Hepatic stellate cell (primary cell): ENCODE data around the gene CHCHD3.

ENCODE experiments used
- DNase-seq: peaks from one replicate; pipeline ENCODE4 v3.0.0; 2011; ENCODE audit warnings: low spot score

The CHCHD3 gene

GRCh38 chr7:132739271-132739955, 342.5 kb downstream of the CHCHD3 start:
- peak; percentile 16 for DNase-seq

GRCh38 chr7:132738254-132738653, 343.6 kb downstream of the CHCHD3 start:
- peak; percentile 20 for DNase-seq

GRCh38 chr7:132735476-132735875, 346.4 kb downstream of the CHCHD3 start:
- no peak for DNase-seq
